NCI-H510A (cell line): ENCODE results near the gene CABLES2.

Source experiments
- DNase-seq: peaks from one replicate; lab custom pipeline; 2025; lab: John Stamatoyannopoulos, UW

Gene CABLES2

GRCh38 chr20:62350629-62351422, 56.3 kb downstream of the CABLES2 start:
- no peak for DNase-seq

GRCh38 chr20:62350098-62350628, 56.9 kb downstream of the CABLES2 start:
- no peak for DNase-seq

- DNase-seq = no peak
Measured at GRCh38 chr20:62349556-62350097, 57.5 kb downstream of the CABLES2 start.

- DNase-seq = no peak
Measured at GRCh38 chr20:62348604-62349003, 58.5 kb downstream of the CABLES2 start.

- no peak for DNase-seq
Measured at GRCh38 chr20:62347445-62347844, 59.6 kb downstream of the CABLES2 start.

GRCh38 chr20:62347151-62347404, 60.0 kb downstream of the CABLES2 start:
- no peak for DNase-seq

- DNase-seq = no peak
Measured at GRCh38 chr20:62346398-62347150, 60.5 kb downstream of the CABLES2 start.

GRCh38 chr20:62345681-62346370, 61.3 kb downstream of the CABLES2 start:
- no peak for DNase-seq

GRCh38 chr20:62344782-62345181, 62.3 kb downstream of the CABLES2 start:
- no peak for DNase-seq

GRCh38 chr20:62344092-62344491, 63.0 kb downstream of the CABLES2 start:
- no peak for DNase-seq

- peak; percentile 15 for DNase-seq
Measured at GRCh38 chr20:62342910-62343309, 64.2 kb downstream of the CABLES2 start.

- no peak for DNase-seq
Measured at GRCh38 chr20:62339647-62340062, 67.4 kb downstream of the CABLES2 start.
